ENCODE measurements around the gene C16orf92. TPM values are rescaled to one million over a fixed set of nuclear protein-coding genes. Genes with fewer than 3 reads are reported as not detected.

The C16orf92 gene
- total and polyA plus RNA-seq, 2 experiments from 2014 or later = 0.34 TPM; not detected in 1

- Histone ChIP-seq H3K27ac (ENCODE audit: low read depth) (no peak overlapping the region), H3K79me2 (replicated peaks; ENCODE audit: insufficient read depth) (no peaks in the 10 kb centered on the region), H3K36me3 (ENCODE audit: insufficient read depth) (peaks cover 8% of the 10 kb centered on the region; the same call in 1 of the 2 replicates), H3K9me2 (ENCODE audit: insufficient read depth) (no peaks in the 10 kb centered on the region), H3K4me3 (no peak overlapping the region), H4K20me1 (replicated peaks; ENCODE audit: insufficient read depth) (no peaks in the 10 kb centered on the region; the same call in 1 of the 2 replicates), H3K4me2 (no peak overlapping the region), H3K4me1 (ENCODE audit: insufficient read depth) (peaks cover 7% of the 10 kb centered on the region; the same call in 1 of the 2 replicates), H2AFZ (no peak overlapping the region), H3F3A (replicated peaks; ENCODE audit: low read depth) (peaks cover 7% of the 10 kb centered on the region), H3K27me3 (ENCODE audit: insufficient read depth) (no peaks in the 10 kb centered on the region)
- no peak for TF ChIP-seq ZNF462 (CRISPR knock-in tag; IDR thresholded peaks at IDR 0.05)
- no peak for TF ChIP-seq NANOG (IDR thresholded peaks at IDR 0.05; ENCODE audit: borderline replicate concordance)
- TF ChIP-seq REST (IDR thresholded peaks at IDR 0.05; ENCODE audit: unreplicated experiment) = no peak
- no peak for TF ChIP-seq CTCF (conservative IDR thresholded peaks at IDR 0.05; ENCODE audit: low read depth in 2 of 2)
- peaks cover 6% of the 10 kb centered on the region for H3K27me3 Mint-ChIP-seq (ENCODE audit: insufficient read depth, low read depth, poor library complexity)
- no peak for ATAC-seq
- peaks cover 58% of the 10 kb centered on the region for H3K36me3 Mint-ChIP-seq (ENCODE audit: low read depth)
- no peaks in the 10 kb centered on the region; the same call in 2 of the 3 replicates for H3K9me3 Mint-ChIP-seq
- H3K4me1 Mint-ChIP-seq = peaks cover 10% of the 10 kb centered on the region
- H3K27ac Mint-ChIP-seq = no peak overlapping the region
- no peak overlapping the region for H3K4me3 Mint-ChIP-seq
- DNase-seq (ENCODE audit: low spot score) = no peak
These were observed 33.0 kb upstream of the C16orf92 start for GRCh38 chr16:29990034-29990433.
